ENCODE measurements around the gene MAPRE3.

- TF ChIP-seq, protein P1, sequence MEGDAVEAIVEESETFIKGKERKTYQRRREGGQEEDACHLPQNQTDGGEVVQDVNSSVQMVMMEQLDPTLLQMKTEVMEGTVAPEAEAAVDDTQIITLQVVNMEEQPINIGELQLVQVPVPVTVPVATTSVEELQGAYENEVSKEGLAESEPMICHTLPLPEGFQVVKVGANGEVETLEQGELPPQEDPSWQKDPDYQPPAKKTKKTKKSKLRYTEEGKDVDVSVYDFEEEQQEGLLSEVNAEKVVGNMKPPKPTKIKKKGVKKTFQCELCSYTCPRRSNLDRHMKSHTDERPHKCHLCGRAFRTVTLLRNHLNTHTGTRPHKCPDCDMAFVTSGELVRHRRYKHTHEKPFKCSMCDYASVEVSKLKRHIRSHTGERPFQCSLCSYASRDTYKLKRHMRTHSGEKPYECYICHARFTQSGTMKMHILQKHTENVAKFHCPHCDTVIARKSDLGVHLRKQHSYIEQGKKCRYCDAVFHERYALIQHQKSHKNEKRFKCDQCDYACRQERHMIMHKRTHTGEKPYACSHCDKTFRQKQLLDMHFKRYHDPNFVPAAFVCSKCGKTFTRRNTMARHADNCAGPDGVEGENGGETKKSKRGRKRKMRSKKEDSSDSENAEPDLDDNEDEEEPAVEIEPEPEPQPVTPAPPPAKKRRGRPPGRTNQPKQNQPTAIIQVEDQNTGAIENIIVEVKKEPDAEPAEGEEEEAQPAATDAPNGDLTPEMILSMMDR (IDR thresholded peaks at IDR 0.05 in 4 of 5, conservative IDR thresholded peaks at IDR 0.05 in 1 of 5), result no peak
- TF ChIP-seq POLR2A (IDR thresholded peaks at IDR 0.05), result no peak
These were observed 82.9 kb downstream of the MAPRE3 start for GRCh38 chr2:27053321-27053720.
